Measurements from ENCODE around the gene EYS.

EYS gene

GRCh38 chr6:64376394-64376793, 1330.6 kb downstream of the EYS start:
- DNase-seq (ENCODE audit: low read depth): no peak
- H3K4me3 ChIP-seq (ENCODE audit: low read depth, low read length): no peak overlapping the region
- no peak for TF ChIP-seq CTCF (IDR thresholded peaks at IDR 0.05; ENCODE audit: control insufficient read depth, extremely low read depth, insufficient read depth)

- no peak for TF ChIP-seq CTCF (IDR thresholded peaks at IDR 0.05; ENCODE audit: control insufficient read depth, extremely low read depth, insufficient read depth)
Observed at GRCh38 chr6:64357430-64357829, 1349.6 kb downstream of the EYS start.

GRCh38 chr6:64347411-64347810, 1359.6 kb downstream of the EYS start:
- DNase-seq (ENCODE audit: low read depth): no peak
- no peak overlapping the region for H3K4me3 ChIP-seq (ENCODE audit: low read depth, low read length)
- no peak for TF ChIP-seq CTCF (IDR thresholded peaks at IDR 0.05; ENCODE audit: control insufficient read depth, extremely low read depth, insufficient read depth)

More at GRCh38 chr6:64357430-64357829, 1349.6 kb downstream of the EYS start:
- no peak for DNase-seq (ENCODE audit: low read depth)
- no peak overlapping the region for H3K4me3 ChIP-seq (ENCODE audit: low read depth, low read length)

GRCh38 chr6:64335195-64335594, 1371.8 kb downstream of the EYS start:
- DNase-seq (ENCODE audit: low read depth): no peak
- no peak for TF ChIP-seq CTCF (IDR thresholded peaks at IDR 0.05; ENCODE audit: control insufficient read depth, extremely low read depth, insufficient read depth)

GRCh38 chr6:64334636-64335035, 1372.4 kb downstream of the EYS start:
- no peak for DNase-seq (ENCODE audit: low read depth)
- no peak for TF ChIP-seq CTCF (IDR thresholded peaks at IDR 0.05; ENCODE audit: control insufficient read depth, extremely low read depth, insufficient read depth)
- no peak overlapping the region for H3K4me3 ChIP-seq (ENCODE audit: low read depth, low read length)

More at GRCh38 chr6:64335195-64335594, 1371.8 kb downstream of the EYS start:
- H3K4me3 ChIP-seq (ENCODE audit: low read depth, low read length): no peak overlapping the region

- peak; percentile 15 for DNase-seq (ENCODE audit: low read depth)
- H3K4me3 ChIP-seq (ENCODE audit: low read depth, low read length): no peak overlapping the region
- TF ChIP-seq CTCF (IDR thresholded peaks at IDR 0.05; ENCODE audit: control insufficient read depth, extremely low read depth, insufficient read depth): peak; percentile 84
Observed at GRCh38 chr6:64330694-64331307, 1376.2 kb downstream of the EYS start.

GRCh38 chr6:64326939-64327338, 1380.1 kb downstream of the EYS start:
- no peak overlapping the region for H3K4me3 ChIP-seq (ENCODE audit: low read depth, low read length)
- DNase-seq (ENCODE audit: low read depth): no peak
- TF ChIP-seq CTCF (IDR thresholded peaks at IDR 0.05; ENCODE audit: control insufficient read depth, extremely low read depth, insufficient read depth): no peak

Measured in LNCaP clone FGC (cell line).